Measurements from ENCODE around the gene UST. TPM values are rescaled to one million over a fixed set of nuclear protein-coding genes. Genes with fewer than 3 reads are reported as not detected.
A peak's percentile ranks its signal among the peaks of the same experiment; 100 is the strongest.

The UST gene
- total and polyA plus RNA-seq, 9 of the 15 experiments (the other 6 are each of a cell fraction or from before 2014, with no cell fraction given), result 0.04 to 0.10 TPM; not detected in 7

GRCh38 chr6:148779142-148779562 is 32.3 kb downstream of the UST start:
- BruUV-seq (replicated peaks), result no TSS peak
- Histone ChIP-seq H3K4me1 (replicated peaks in 1 of 2; ENCODE audit: control insufficient read depth in 2 of 2, insufficient read depth in 2 of 2, low read length in 2 of 2) (no peaks in the 10 kb centered on the region), H4K20me1 (replicated peaks; ENCODE audit: control insufficient read depth, insufficient read depth, low read length) (no peaks in the 10 kb centered on the region), H3K9ac (ENCODE audit: insufficient read depth in 1 of 2, low read depth in 2 of 2, low read length in 2 of 2) (no peak overlapping the region), H3K4me3 (no peak overlapping the region), H3K4me2 (ENCODE audit: insufficient read depth, low read length) (no peak overlapping the region), H3K9me1 (ENCODE audit: control insufficient read depth, insufficient read depth, low read length) (no peaks in the 10 kb centered on the region), H3K9me3 (replicated peaks; ENCODE audit: control insufficient read depth, insufficient read depth, low read depth, low read length) (no peaks in the 10 kb centered on the region), H2AFZ (ENCODE audit: low read depth, low read length) (no peak overlapping the region), H3K27me3 (ENCODE audit: control insufficient read depth in 2 of 2, insufficient read depth in 2 of 2, low read length in 2 of 2) (peaks cover 13 to 27% of the 10 kb centered on the region in 2 experiments), H3K27ac (ENCODE audit: extremely low read depth, low read depth, low read length) (no peak overlapping the region), H3K79me2 (ENCODE audit: control insufficient read depth, insufficient read depth, low read length) (no peaks in the 10 kb centered on the region), H3K36me3 (ENCODE audit: control insufficient read depth, insufficient read depth, low read length) (no peaks in the 10 kb centered on the region)
- DNase-seq (ENCODE audit: extremely low read depth in 1 of 4, low spot score in 3 of 4), result no peak
- ChIA-PET CTCF (ENCODE audit: low intra/inter-chr PET ratio) (no interaction called here), POLR2A (interaction anchor here (0.6 kb wide), 1 partner anchor 310 kb away, joined by 3 read pairs; no protein-coding TSS in a partner anchor)
- intact Hi-C loops (cut with micrococcal nuclease), result no loop called here
- FAIRE-seq, result peak; percentile 69
- WGBS (ENCODE audit: insufficient coverage, low coverage, missing lambda C conversion rate), result 0% methylated on average over 6 of the region's 6 CpGs
- in situ Hi-C loops (cut with MboI), result no loop called here
- TF ChIP-seq ESRRA (IDR thresholded peaks at IDR 0.05; ENCODE audit: borderline replicate concordance, low read depth) (no peak), MAFG (tag; conservative IDR thresholded peaks at IDR 0.05) (peak; percentile 28; the same call in 1 of the 2 replicates), ZHX1 (conservative IDR thresholded peaks at IDR 0.05; ENCODE audit: low read length) (no peak), FUS (optimal IDR thresholded peaks at IDR 0.05; ENCODE audit: low read depth, low read length) (no peak), SRSF7 (optimal IDR thresholded peaks at IDR 0.05; ENCODE audit: low read depth, low read length) (no peak), CEBPB (tag; IDR thresholded peaks at IDR 0.05) (0 out of 2 replicates have a peak, but pooled peaks have one; percentile 42), TEAD2 (tag; IDR thresholded peaks at IDR 0.05) (no peak), TRIM25 (IDR thresholded peaks at IDR 0.05; ENCODE audit: borderline replicate concordance) (no peak), JUND (IDR thresholded peaks at IDR 0.05; ENCODE audit: borderline replicate concordance, low read depth, low read length) (no peak), JUND (tag; IDR thresholded peaks at IDR 0.05; ENCODE audit: borderline replicate concordance, low read depth, low read length) (no peak), EWSR1 (IDR thresholded peaks at IDR 0.05; ENCODE audit: borderline replicate concordance, low read depth, partially characterized antibody) (no peak), DACH1 (IDR thresholded peaks at IDR 0.05; ENCODE audit: partially characterized antibody) (no peak), C11orf30 (IDR thresholded peaks at IDR 0.05; ENCODE audit: low read depth) (peak; percentile 52; the same call in 1 of the 2 replicates), DMBX1 (CRISPR knock-in tag; IDR thresholded peaks at IDR 0.05; ENCODE audit: borderline replicate concordance) (no peak), LEF1 (IDR thresholded peaks at IDR 0.05) (no peak), ZNF324 (CRISPR knock-in tag; IDR thresholded peaks at IDR 0.05) (no peak), SLC30A9 (CRISPR knock-in tag; IDR thresholded peaks at IDR 0.05) (no peak), ARNT (IDR thresholded peaks at IDR 0.05) (no peak), ZFPM2 (CRISPR knock-in tag; IDR thresholded peaks at IDR 0.05) (no peak), NFXL1 (CRISPR knock-in tag; IDR thresholded peaks at IDR 0.05) (no peak), SMC3 (conservative IDR thresholded peaks at IDR 0.05; ENCODE audit: insufficient read depth, low read depth, low read length) (no peak), ZNF316 (IDR thresholded peaks at IDR 0.05) (peak; percentile 77)
- ATAC-seq, result no peak
